Lower leg skin (tissue), 3 donors: ENCODE data around the gene MMRN2.

Source experiments
- CTCF ChIP-seq, 3 donors: fragments of 450-650 bp; IDR thresholded peaks; one replicate each; pipeline ENCODE4 v1.5.1; 2016; ENCODE audit warnings: antibody characterized with exemption in 3 of 3, mild to moderate bottlenecking in 3 of 3, moderate library complexity in 2 of 3
- POLR2A ChIP-seq, 2 donors: fragments of 450-650 bp; IDR thresholded peaks; one replicate each; pipeline ENCODE4 v1.6.1; 2016 to 2017; ENCODE audit warnings: antibody characterized with exemption in 2 of 2, mild to moderate bottlenecking in 1 of 2, moderate library complexity in 1 of 2

GRCh38 chr10:86962136-86962980 is 4.9 kb upstream of the MMRN2 start:
- TF ChIP-seq CTCF (IDR thresholded peaks at IDR 0.05) = no peak
- no peak for TF ChIP-seq POLR2A (IDR thresholded peaks at IDR 0.05)
